Thyroid gland (tissue), 4 donors: ENCODE data around the gene EFNA5. TPM values are rescaled to one million over a fixed set of nuclear protein-coding genes. Genes with fewer than 3 reads are reported as not detected.

ENCODE experiments used
- DNase-seq, 2 donors: peaks; one replicate each; pipeline ENCODE4 v3.0.0-alpha.2; 2019
- H3K27ac ChIP-seq, 3 donors: fragments of 200-600 bp; sonication (generic); 1 replicate in 2 of 3; 2 replicates in 1 of 3; pipeline ENCODE4 v1.5.1; 2016 to 2019; ENCODE audit warnings: mild to moderate bottlenecking in 1 of 3, moderate library complexity in 1 of 3
- H3K27me3 ChIP-seq: fragments of 200-600 bp; sonication (generic); one replicate; pipeline ENCODE4 v1.5.1; 2019
- H3K36me3 ChIP-seq, 2 donors: fragments of 200-600 bp; sonication (generic); one replicate each; pipeline ENCODE4 v1.5.1; 2016 to 2019
- H3K4me1 ChIP-seq, 2 donors: fragments of 200-600 bp; sonication (generic); one replicate each; pipeline ENCODE4 v1.5.1; 2017 to 2019
- H3K4me3 ChIP-seq, 3 donors: fragments of 200-600 bp; sonication (generic); replicated peaks in 1 of 3; 1 replicate in 2 of 3; 2 replicates in 1 of 3; pipeline ENCODE4 v1.5.1; 2016; ENCODE audit warnings: mild to moderate bottlenecking in 1 of 3
- H3K9me3 ChIP-seq: fragments of 200-600 bp; sonication (generic); one replicate; pipeline ENCODE4 v1.5.1; 2017
- CTCF ChIP-seq, 6 experiments: fragments of 200-600 bp in 3 of 6; fragments of 450-650 bp in 3 of 6; sonication (generic) in 3 of 6; IDR thresholded peaks; one replicate each; pipeline ENCODE4 v1.5.1; 2016 to 2019; ENCODE audit warnings: antibody characterized with exemption in 6 of 6, mild to moderate bottlenecking in 2 of 6, inconsistent platforms in 1 of 6, moderate library complexity in 1 of 6
- POLR2A ChIP-seq, 2 donors: fragments of 450-650 bp; IDR thresholded peaks; one replicate each; pipeline ENCODE4 v1.6.1; 2017; ENCODE audit warnings: antibody characterized with exemption in 2 of 2, mild to moderate bottlenecking in 2 of 2, moderate library complexity in 1 of 2
- WGBS, 2 donors: methylation state at CpG; one replicate each; pipeline ENCODE4 v1.1.5; 2017; 5-methylcytosine and 5-hydroxymethylcytosine counted together
- intact Hi-C: fragments of 100-400 bp; cut with DNase I; formaldehyde crosslinking; loops from one replicate; pipeline ENCODE4 v1.15.1; 2023
- total RNA-seq, 4 donors: library from RNA; depleted of rRNA; stranded (reverse); fragments of >200 nt; gene quantifications; one replicate each; pipeline ENCODE4 v1.2.3, GENCODE V29; 2016

EFNA5 gene
- total RNA-seq, 4 donors from 2014 or later, result 5.7 to 17.2 (median 6.4) TPM

GRCh38 chr5:107576736-107577393, 93.9 kb downstream of the EFNA5 start:
- intact Hi-C loops, result no loop called here
- DNase-seq, result no peak
- no peaks in the 10 kb centered on the region for H3K9me3 ChIP-seq
- no peak overlapping the region for H3K27ac ChIP-seq
- no peak overlapping the region for H3K4me3 ChIP-seq
- H3K4me1 ChIP-seq, result no peaks in the 10 kb centered on the region
- H3K36me3 ChIP-seq, result no peaks in the 10 kb centered on the region
- H3K27me3 ChIP-seq, result no peaks in the 10 kb centered on the region
- 88 to 94% methylated on average over 3 of the region's 3 CpGs for WGBS, 2 donors
- TF ChIP-seq CTCF (IDR thresholded peaks at IDR 0.05) (no peak), POLR2A (IDR thresholded peaks at IDR 0.05) (no peak)

- TF ChIP-seq CTCF (IDR thresholded peaks at IDR 0.05) (no peak), POLR2A (IDR thresholded peaks at IDR 0.05) (no peak)
- Histone ChIP-seq H3K27me3 (no peaks in the 10 kb centered on the region), H3K27ac (no peak overlapping the region), H3K9me3 (no peaks in the 10 kb centered on the region), H3K4me1 (peaks cover 0 to 6% of the 10 kb centered on the region in 2 donors), H3K4me3 (no peak overlapping the region), H3K36me3 (no peaks in the 10 kb centered on the region)
- intact Hi-C loops, result no loop called here
- DNase-seq, result no peak
- WGBS, 2 donors, result 87 to 88% methylated on average over 4 of the region's 4 CpGs
These were observed 94.6 kb downstream of the EFNA5 start for GRCh38 chr5:107576155-107576554.

- intact Hi-C loops, result no loop called here
- 93% methylated on average over 1 of the region's 1 CpG for WGBS, 2 donors
- DNase-seq, result no peak
- Histone ChIP-seq H3K27me3 (no peaks in the 10 kb centered on the region), H3K4me3 (no peak overlapping the region), H3K4me1 (peaks cover 0 to 7% of the 10 kb centered on the region in 2 donors), H3K36me3 (no peaks in the 10 kb centered on the region), H3K27ac (no peak overlapping the region), H3K9me3 (no peaks in the 10 kb centered on the region)
- TF ChIP-seq CTCF (IDR thresholded peaks at IDR 0.05), result no peak
- TF ChIP-seq POLR2A (IDR thresholded peaks at IDR 0.05), result no peak
These were observed 96.5 kb downstream of the EFNA5 start for GRCh38 chr5:107574287-107574686.

- no peak overlapping the region for H3K27ac ChIP-seq
- H3K27me3 ChIP-seq, result no peaks in the 10 kb centered on the region
- peaks cover 0 to 7% of the 10 kb centered on the region in 2 donors for H3K4me1 ChIP-seq
- TF ChIP-seq POLR2A (IDR thresholded peaks at IDR 0.05) (no peak), CTCF (IDR thresholded peaks at IDR 0.05) (no peak)
- no peak for DNase-seq
- no peak overlapping the region for H3K4me3 ChIP-seq
- no peaks in the 10 kb centered on the region for H3K36me3 ChIP-seq
- intact Hi-C loops, result no loop called here
- WGBS, 2 donors, result 79 to 83% methylated on average over 8 of the region's 8 CpGs
- no peaks in the 10 kb centered on the region for H3K9me3 ChIP-seq
These were observed 97.9 kb downstream of the EFNA5 start for GRCh38 chr5:107572715-107573368.
